ENCODE data around the gene GATA3. TPM values are rescaled to one million over a fixed set of nuclear protein-coding genes. Genes with fewer than 3 reads are reported as not detected.

The GATA3 gene
- total RNA-seq, 4 donors from 2014 or later, result 0.35 to 1.3 (median 0.40) TPM; not detected in 1

DNA sequence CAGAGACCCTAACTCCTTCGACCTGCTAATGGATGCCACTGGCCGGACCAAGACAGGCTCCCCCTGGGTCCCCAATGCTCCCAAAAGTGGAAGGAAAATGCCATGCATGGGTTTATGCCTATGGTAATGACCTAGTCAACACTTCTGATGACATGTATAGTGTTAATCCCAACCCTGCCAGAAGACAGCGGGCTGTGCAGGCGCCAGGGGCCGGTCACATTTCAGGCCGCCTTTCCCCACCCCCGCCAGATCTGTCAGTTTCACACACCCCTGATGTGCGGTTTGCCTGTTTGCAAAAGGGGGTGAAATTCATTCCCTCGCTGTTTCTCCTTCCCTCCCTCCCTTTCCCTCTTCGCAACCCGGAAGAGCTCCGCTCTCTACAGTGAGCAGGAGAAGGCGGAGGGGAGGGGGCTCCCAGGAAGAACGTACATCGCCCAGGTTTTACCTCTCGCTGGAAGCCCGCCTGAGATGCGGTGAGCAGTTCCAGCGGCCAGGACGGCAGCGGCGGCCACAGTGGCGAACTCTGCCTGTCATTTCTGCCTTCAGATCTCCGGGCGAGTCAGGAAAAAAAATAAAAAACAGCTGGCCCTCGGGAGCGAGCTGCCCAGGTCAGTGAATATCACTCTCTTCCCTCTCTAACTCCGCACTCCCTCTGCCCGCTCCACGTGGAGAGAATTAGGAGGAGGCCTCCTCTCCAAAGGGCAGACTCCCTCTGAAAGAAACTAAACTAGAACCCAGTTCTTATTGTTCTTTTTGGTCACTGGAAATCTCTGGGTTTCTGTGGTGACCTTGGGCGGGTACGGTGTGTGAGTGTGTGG, 9.4 kb upstream of the GATA3 start:
- DNase-seq, result no peak
- H3K4me1 ChIP-seq, result peaks cover 24 to 78% (median 24%) of the 10 kb centered on the region in 3 donors
- H3K4me3 ChIP-seq, result peak overlapping the region in 2 of 4 donors; percentile 30 to 52
- TF ChIP-seq, protein P1, sequence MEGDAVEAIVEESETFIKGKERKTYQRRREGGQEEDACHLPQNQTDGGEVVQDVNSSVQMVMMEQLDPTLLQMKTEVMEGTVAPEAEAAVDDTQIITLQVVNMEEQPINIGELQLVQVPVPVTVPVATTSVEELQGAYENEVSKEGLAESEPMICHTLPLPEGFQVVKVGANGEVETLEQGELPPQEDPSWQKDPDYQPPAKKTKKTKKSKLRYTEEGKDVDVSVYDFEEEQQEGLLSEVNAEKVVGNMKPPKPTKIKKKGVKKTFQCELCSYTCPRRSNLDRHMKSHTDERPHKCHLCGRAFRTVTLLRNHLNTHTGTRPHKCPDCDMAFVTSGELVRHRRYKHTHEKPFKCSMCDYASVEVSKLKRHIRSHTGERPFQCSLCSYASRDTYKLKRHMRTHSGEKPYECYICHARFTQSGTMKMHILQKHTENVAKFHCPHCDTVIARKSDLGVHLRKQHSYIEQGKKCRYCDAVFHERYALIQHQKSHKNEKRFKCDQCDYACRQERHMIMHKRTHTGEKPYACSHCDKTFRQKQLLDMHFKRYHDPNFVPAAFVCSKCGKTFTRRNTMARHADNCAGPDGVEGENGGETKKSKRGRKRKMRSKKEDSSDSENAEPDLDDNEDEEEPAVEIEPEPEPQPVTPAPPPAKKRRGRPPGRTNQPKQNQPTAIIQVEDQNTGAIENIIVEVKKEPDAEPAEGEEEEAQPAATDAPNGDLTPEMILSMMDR (IDR thresholded peaks at IDR 0.05), result no peak
- TF ChIP-seq POLR2A (IDR thresholded peaks at IDR 0.05), result no peak
- 3 to 5% methylated on average over 15 to 16 of the region's 32 CpGs for WGBS, 2 donors
- intact Hi-C loops (cut with DNase I), result no loop called here
- H3K27ac ChIP-seq, result no peak overlapping the region
- no peaks in the 10 kb centered on the region for H3K36me3 ChIP-seq
- peaks cover 47 to 100% (median 69%) of the 10 kb centered on the region in 4 donors for H3K27me3 ChIP-seq
- H3K9me3 ChIP-seq, result no peaks in the 10 kb centered on the region

DNA sequence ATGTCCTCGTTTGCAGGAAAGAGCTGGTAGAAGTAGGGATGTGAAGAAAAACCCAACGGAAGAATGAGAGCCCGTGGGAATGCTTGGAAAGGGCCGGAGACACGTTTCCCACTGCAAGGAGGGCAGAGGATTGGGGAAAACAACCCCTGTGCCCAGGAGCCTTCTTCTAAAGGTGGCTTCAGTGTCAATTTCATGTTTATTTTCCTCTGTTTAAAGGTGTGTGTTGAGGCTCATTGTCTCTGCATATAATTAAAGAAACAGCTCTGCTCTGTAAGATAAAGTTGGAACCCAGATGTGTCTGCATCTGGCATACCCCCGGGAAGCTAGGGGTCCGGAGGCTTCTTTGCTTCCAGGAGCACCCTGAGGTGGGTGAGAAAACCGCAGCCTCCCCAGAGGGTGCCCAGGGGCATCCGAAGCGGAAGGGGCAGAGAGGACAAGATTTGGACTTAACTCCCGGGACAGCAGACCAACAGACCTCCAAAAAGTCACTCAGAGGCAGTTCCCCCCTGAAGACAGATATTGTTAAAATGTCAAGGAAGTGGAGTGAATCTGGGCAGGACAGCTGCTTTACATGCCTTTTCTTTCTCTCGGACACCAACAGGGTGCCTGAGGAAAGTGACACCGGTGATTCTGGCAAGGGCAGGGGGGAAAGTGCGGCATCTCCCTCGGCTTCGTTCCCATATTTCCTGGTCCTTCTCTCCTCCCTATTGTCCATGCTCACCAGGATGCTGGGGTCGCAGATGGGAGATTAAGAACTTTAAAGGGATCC, 8.6 kb upstream of the GATA3 start:
- WGBS, 2 donors, result 7 to 11% methylated on average over 15 to 17 of the region's 17 CpGs
- TF ChIP-seq POLR2A (IDR thresholded peaks at IDR 0.05), result no peak
- TF ChIP-seq, protein P1 (IDR thresholded peaks at IDR 0.05), result no peak
- peaks cover 32 to 86% (median 32%) of the 10 kb centered on the region in 3 donors for H3K4me1 ChIP-seq
- H3K4me3 ChIP-seq, result peak overlapping the region in 1 of 4 donors; percentile 52
- intact Hi-C loops (cut with DNase I), result no loop called here
- no peak overlapping the region for H3K27ac ChIP-seq
- H3K36me3 ChIP-seq, result no peaks in the 10 kb centered on the region
- H3K27me3 ChIP-seq, result peaks cover 55 to 100% (median 71%) of the 10 kb centered on the region in 4 donors
- no peaks in the 10 kb centered on the region for H3K9me3 ChIP-seq
- DNase-seq, result no peak

DNA sequence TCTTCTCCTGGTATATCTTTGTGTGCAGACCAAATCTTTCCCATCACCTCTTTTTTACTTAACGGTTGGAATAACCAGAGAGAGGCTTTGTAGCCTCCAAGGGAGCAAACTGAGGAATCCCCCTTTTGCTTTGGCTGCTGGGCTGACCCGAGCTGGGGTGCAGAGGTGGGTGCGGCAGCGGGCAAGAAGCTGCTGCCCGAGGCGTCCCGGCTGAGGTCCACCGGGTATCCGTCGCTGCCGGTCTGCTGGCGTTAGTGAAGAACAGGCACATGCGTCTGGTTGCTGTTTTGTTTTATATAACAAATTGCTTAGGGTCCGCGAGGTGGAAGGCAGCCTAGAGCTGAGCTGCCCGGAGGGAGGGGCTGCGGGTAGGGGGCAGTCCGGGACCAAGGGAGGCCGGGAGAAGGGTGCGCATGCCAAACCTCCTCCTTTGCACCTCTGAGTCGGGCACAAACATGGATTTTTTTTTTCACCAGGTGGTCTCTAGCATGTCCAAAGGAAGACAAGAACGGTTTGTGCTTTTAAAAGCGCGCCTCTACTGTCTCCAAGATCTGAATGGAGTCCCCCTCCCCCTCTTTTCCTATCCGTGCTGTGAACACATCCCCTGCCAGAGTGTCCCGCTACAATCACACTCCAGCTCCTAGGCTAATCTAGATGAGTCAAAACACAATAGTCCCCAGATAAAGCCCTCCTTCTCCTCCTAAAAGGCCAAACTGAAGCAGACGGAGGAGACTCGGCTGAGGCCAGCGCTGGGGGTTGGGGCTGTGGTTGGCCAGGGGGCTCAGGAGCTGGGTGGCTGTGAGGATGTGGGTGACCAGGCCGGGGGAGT, 6.8 kb upstream of the GATA3 start:
- 5 to 8% methylated on average over 10 to 15 of the region's 30 CpGs for WGBS, 2 donors
- intact Hi-C loops (cut with DNase I), result no loop called here
- TF ChIP-seq, protein P1 (IDR thresholded peaks at IDR 0.05), result no peak
- no peak for TF ChIP-seq POLR2A (IDR thresholded peaks at IDR 0.05)
- Histone ChIP-seq H3K4me1 (peaks cover 47 to 97% (median 49%) of the 10 kb centered on the region in 3 donors), H3K27me3 (peaks cover 62 to 100% (median 79%) of the 10 kb centered on the region in 4 donors), H3K4me3 (no peak overlapping the region), H3K36me3 (no peaks in the 10 kb centered on the region), H3K27ac (no peak overlapping the region), H3K9me3 (no peaks in the 10 kb centered on the region)
- no peak for DNase-seq

DNA sequence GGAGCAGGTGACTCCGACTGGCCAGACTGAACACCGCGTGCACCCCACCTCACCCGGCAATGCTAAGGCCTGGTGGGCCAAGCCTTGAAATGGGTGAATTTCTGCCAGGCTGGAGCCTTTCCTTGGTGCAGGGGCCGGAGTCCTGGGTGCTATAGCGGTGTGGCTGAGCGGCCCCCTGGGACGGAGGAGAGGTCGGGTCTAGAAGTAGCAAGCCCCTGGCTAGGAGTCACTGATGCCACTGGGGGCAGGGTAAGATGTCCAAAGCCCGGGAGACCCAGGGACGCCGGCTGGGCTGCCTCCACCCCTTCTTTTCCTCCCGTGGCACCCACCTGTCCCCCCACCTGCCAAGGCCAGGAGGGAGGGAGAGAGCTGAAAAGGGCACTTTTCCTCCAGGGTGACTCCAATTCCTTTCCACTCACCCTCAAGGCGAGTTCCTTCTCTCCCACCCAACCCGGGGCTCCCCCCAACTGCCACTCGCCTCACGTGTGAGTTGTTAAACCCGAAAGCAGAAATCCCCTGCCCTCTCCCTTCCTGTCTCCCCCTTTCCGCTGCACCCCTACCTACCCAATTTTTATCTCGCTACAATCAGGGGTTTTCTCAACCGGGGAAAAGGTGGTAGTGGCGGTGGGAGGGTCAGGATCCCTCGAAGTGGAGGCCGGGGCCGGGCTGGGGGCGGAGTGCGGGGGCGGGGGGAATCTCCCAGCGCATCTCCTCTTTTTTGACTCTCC, 6.0 kb upstream of the GATA3 start:
- Histone ChIP-seq H3K27ac (no peak overlapping the region), H3K4me1 (peaks cover 55 to 97% (median 56%) of the 10 kb centered on the region in 3 donors), H3K27me3 (peaks cover 54 to 100% (median 80%) of the 10 kb centered on the region in 4 donors), H3K36me3 (no peaks in the 10 kb centered on the region), H3K9me3 (no peaks in the 10 kb centered on the region), H3K4me3 (no peak overlapping the region)
- 4 to 8% methylated on average over 10 to 15 of the region's 29 CpGs for WGBS, 2 donors
- no peak for DNase-seq
- TF ChIP-seq POLR2A (IDR thresholded peaks at IDR 0.05), result no peak
- TF ChIP-seq, protein P1 (IDR thresholded peaks at IDR 0.05), result no peak
- intact Hi-C loops (cut with DNase I), result no loop called here

Data from esophagus squamous epithelium (tissue), 5 donors.